Gastrocnemius medialis (tissue), 4 donors: ENCODE measurements around the gene MTA2. TPM values are rescaled to one million over a fixed set of nuclear protein-coding genes. Genes with fewer than 3 reads are reported as not detected.
"Not testable (repeated sequence)": the region's sequence is repeated elsewhere in the genome, so short reads cannot be mapped to it uniquely, and the experiment has no call there.

Source experiments
- ATAC-seq, 2 donors: fragments of 150-250 bp; one replicate each; pipeline ENCODE4 v1.9.1; 2016
- DNase-seq, 2 donors: peaks; one replicate each; pipeline ENCODE4 v3.0.0-alpha.2; 2019
- H3K27ac ChIP-seq, 4 donors: fragments of 200-600 bp; sonication (generic); 1 replicate in 1 of 4; 2 replicates in 3 of 4; pipeline ENCODE4 v1.5.1; 2016 to 2018; ENCODE audit warnings: mild to moderate bottlenecking in 2 of 4, moderate library complexity in 1 of 4
- H3K27me3 ChIP-seq, 3 donors: fragments of 200-600 bp; sonication (generic) in 2 of 3; 1 replicate in 1 of 3; 2 replicates in 2 of 3; pipeline versions ENCODE4 v1.5.1 to v1.6.0; 2016 to 2019; ENCODE audit warnings: mild to moderate bottlenecking in 1 of 3, moderate library complexity in 1 of 3
- H3K36me3 ChIP-seq, 2 donors: fragments of 200-600 bp; sonication (generic) in 1 of 2; one replicate each; pipeline ENCODE4 v1.5.1; 2017 to 2018
- H3K4me1 ChIP-seq, 2 donors: fragments of 200-600 bp; sonication (generic) in 1 of 2; one replicate each; pipeline ENCODE4 v1.5.1; 2016 to 2017; ENCODE audit warnings: mild to moderate bottlenecking in 2 of 2
- H3K4me3 ChIP-seq, 4 donors: fragments of 200-600 bp; sonication (generic) in 3 of 4; 1 replicate in 1 of 4; 2 replicates in 3 of 4; pipeline ENCODE4 v1.5.1; 2016 to 2019; ENCODE audit warnings: mild to moderate bottlenecking in 2 of 4
- H3K9me3 ChIP-seq, 3 donors: fragments of 200-600 bp; sonication (generic) in 2 of 3; 1 replicate in 1 of 3; 2 replicates in 2 of 3; pipeline ENCODE4 v1.5.1; 2016 to 2019
- POLR2A ChIP-seq, 2 donors: fragments of 450-650 bp; IDR thresholded peaks; one replicate each; pipeline ENCODE4 v1.6.1; 2017; ENCODE audit warnings: antibody characterized with exemption in 2 of 2, mild to moderate bottlenecking in 2 of 2, moderate library complexity in 2 of 2
- in situ Hi-C, 4 donors: fragments of 200-750 bp; cut with MboI; loops; one replicate each; pipeline versions ENCODE4 v1.15.0 to v1.8.0; 2017; ENCODE audit warnings: low sequenced_read_pairs in 4 of 4
- intact Hi-C: fragments of 100-400 bp; cut with DNase I; formaldehyde crosslinking; loops from one replicate; pipeline ENCODE4 v1.15.1; 2023; ENCODE audit warnings: low total_unique reads
- total RNA-seq, 4 donors: library from RNA; depleted of rRNA; stranded (reverse); fragments of >200 nt; gene quantifications; one replicate each; pipeline versions ENCODE4 v1.1.0 to v1.2.3, GENCODE V29; 2016
- TF ChIP-seq, protein P1 (sequence below), 5 experiments: fragments of 450-650 bp in 3 of 5; fragments of 200-600 bp in 2 of 5; sonication (generic) in 2 of 5; IDR thresholded peaks in 4 of 5; conservative IDR thresholded peaks in 1 of 5; 1 replicate in 4 of 5; 2 replicates in 1 of 5; pipeline ENCODE4 v1.5.1; 2016 to 2019; ENCODE audit warnings: antibody characterized with exemption in 5 of 5, mild to moderate bottlenecking in 3 of 5, moderate library complexity in 3 of 5

Gene MTA2
- total RNA-seq, 4 donors from 2014 or later = 28.0 to 47.1 (median 31.7) TPM

DNA sequence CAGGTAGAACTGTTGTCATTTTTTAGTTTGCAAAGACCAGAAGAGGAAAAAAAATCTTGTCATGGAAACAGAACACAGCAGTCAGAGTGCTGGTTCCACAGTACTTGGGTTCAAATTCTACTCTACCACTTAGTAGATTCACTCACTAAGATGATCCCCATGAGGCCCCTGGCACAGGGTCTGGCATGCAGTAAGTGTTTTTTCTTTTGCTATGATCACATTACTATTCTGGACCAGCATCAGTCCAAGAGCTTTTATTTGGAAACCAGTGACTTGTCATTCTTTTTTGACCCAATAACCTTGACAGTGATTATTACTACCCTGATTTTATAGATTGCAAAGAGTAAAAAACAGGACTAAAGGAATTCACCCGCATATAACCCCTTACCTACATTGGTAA lies 32.1 kb downstream of the MTA2 start:
- intact Hi-C loops (no loop called here), in situ Hi-C loops (loop anchor here in 2 of 4 donors (10.0 kb wide), 1 partner anchor 145 kb away; no protein-coding TSS in a partner anchor)
- ATAC-seq = peak; percentile 28 to 34
- Histone ChIP-seq H3K9me3 (no peaks in the 10 kb centered on the region), H3K36me3 (peaks cover 0 to 79% of the 10 kb centered on the region in 2 donors), H3K27me3 (no peaks in the 10 kb centered on the region), H3K27ac (peak overlapping the region; percentile 88 to 94 (median 93)), H3K4me1 (peaks cover 38 to 46% of the 10 kb centered on the region in 2 donors), H3K4me3 (no peak overlapping the region)
- no peak for TF ChIP-seq POLR2A (IDR thresholded peaks at IDR 0.05)
- TF ChIP-seq, protein P1, sequence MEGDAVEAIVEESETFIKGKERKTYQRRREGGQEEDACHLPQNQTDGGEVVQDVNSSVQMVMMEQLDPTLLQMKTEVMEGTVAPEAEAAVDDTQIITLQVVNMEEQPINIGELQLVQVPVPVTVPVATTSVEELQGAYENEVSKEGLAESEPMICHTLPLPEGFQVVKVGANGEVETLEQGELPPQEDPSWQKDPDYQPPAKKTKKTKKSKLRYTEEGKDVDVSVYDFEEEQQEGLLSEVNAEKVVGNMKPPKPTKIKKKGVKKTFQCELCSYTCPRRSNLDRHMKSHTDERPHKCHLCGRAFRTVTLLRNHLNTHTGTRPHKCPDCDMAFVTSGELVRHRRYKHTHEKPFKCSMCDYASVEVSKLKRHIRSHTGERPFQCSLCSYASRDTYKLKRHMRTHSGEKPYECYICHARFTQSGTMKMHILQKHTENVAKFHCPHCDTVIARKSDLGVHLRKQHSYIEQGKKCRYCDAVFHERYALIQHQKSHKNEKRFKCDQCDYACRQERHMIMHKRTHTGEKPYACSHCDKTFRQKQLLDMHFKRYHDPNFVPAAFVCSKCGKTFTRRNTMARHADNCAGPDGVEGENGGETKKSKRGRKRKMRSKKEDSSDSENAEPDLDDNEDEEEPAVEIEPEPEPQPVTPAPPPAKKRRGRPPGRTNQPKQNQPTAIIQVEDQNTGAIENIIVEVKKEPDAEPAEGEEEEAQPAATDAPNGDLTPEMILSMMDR (IDR thresholded peaks at IDR 0.05 in 4 of 5, conservative IDR thresholded peaks at IDR 0.05 in 1 of 5) = no peak
- DNase-seq = peak in 1 of 2 donors; percentile 67

DNA sequence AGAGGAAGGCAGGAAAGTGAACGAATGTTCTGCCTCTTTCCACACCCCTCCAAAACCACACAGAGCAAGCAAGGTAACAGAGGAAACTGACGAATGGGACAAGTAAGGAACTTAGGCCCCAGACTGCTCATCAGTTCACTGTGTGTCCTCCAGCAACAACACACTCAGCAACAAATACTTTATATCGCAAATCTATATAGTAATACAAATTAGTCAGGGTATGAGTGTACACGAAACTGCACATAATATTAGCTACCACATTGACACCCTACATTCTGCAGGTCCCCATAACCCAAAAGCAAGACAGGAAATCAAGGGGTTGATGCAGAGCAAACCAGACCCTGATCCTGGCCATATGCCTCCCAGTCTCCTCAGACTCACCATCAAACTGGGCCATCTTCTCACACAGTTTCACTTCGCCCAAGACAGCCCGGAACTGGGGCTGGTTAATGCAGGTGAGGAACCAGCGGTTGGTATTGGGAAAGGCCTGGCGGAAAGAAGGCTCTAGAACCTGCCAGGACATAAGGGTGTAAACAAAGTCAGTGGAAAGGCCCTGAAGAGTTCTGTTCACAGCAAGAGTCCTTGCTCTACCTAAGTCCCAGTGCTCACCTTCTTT lies 34.5 kb downstream of the MTA2 start:
- Histone ChIP-seq H3K9me3 (no peaks in the 10 kb centered on the region), H3K4me1 (peaks cover 32 to 42% of the 10 kb centered on the region in 2 donors), H3K4me3 (no peak overlapping the region), H3K36me3 (peaks cover 0 to 97% of the 10 kb centered on the region in 2 donors), H3K27me3 (no peaks in the 10 kb centered on the region), H3K27ac (peak overlapping the region; percentile 21 to 94 (median 75))
- intact Hi-C loops (no loop called here), in situ Hi-C loops (loop anchor here in 2 of 4 donors (10.0 kb wide), 1 partner anchor 142 kb away; no protein-coding TSS in a partner anchor)
- ATAC-seq (no peak), DNase-seq (no peak)
- TF ChIP-seq, protein P1 (IDR thresholded peaks at IDR 0.05 in 4 of 5, conservative IDR thresholded peaks at IDR 0.05 in 1 of 5) = no peak
- TF ChIP-seq POLR2A (IDR thresholded peaks at IDR 0.05) = no peak

DNA sequence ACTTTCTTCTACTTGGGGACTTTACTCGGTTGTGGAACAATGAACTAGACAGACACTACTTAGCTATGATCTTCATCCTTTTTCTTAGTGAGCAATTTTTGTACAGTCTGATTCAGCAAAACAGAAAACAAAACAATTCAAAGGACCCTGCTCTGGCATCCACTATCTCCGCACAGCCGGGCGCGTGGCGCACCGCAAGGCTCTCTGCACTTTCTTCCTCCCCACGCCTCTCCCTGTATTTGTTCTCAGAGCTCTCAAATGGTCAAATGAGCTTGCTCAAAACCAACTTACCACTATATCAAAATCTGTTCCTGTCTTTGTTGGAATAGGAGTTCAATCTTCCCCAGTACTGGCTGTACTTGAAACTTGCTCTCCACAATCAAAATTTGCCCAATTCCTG lies 35.4 kb downstream of the MTA2 start:
- in situ Hi-C loops (loop anchor here in 2 of 4 donors (10.0 kb wide), 1 partner anchor 141 kb away; no protein-coding TSS in a partner anchor), intact Hi-C loops (no loop called here)
- H3K4me3 ChIP-seq = no peak overlapping the region
- ATAC-seq (no peak), DNase-seq (no peak)
- H3K27me3 ChIP-seq = no peaks in the 10 kb centered on the region
- H3K4me1 ChIP-seq = peaks cover 27 to 38% of the 10 kb centered on the region in 2 donors
- H3K36me3 ChIP-seq = peaks cover 0 to 92% of the 10 kb centered on the region in 2 donors
- H3K27ac ChIP-seq = peak overlapping the region in 2 of 4 donors; percentile 46 to 94
- no peaks in the 10 kb centered on the region for H3K9me3 ChIP-seq
- TF ChIP-seq, protein P1 (IDR thresholded peaks at IDR 0.05 in 4 of 5, conservative IDR thresholded peaks at IDR 0.05 in 1 of 5) = no peak
- no peak for TF ChIP-seq POLR2A (IDR thresholded peaks at IDR 0.05)

DNA sequence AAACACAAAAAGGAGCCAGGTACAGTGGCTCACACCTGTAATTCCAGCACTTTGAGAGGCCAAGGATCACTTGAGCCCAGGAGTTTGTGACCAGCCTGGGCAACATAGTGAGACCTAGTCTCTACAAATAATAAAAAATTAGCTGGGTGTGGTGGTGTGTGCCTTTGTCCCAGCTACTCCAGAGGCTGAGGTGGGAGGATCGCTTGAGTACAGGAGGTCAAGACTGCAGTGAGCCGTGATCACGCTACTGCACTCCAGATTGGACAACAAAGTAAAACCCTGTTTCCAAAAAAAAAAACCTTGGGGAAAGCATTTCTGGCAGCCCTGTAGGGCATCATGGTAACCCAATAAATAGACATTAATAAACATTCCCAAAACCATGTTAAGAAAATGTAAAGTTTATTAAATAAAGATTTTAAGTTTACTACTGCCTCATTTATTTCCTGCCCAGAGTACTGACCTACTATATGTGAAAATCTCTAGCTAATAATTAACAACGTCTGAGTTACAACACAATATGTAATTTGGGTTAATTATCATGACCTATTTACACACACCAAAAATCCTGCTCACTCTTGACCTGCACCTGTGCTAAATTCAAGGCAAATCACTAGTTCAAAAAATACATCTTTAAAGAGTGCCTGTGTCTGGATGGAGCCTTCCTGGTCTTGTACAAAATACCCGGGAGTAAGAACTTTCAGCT lies 36.4 kb downstream of the MTA2 start:
- no peak for DNase-seq
- H3K36me3 ChIP-seq = peaks cover 0 to 82% of the 10 kb centered on the region in 2 donors
- in situ Hi-C loops = loop anchor here in 2 of 4 donors (10.0 kb wide), 1 partner anchor 140 kb away; no protein-coding TSS in a partner anchor
- no peak overlapping the region for H3K4me3 ChIP-seq
- peak overlapping the region in 3 of 4 donors; percentile 19 to 94 (median 34) for H3K27ac ChIP-seq
- H3K4me1 ChIP-seq = peaks cover 32 to 37% of the 10 kb centered on the region in 2 donors
- no peak for ATAC-seq
- TF ChIP-seq, protein P1 (IDR thresholded peaks at IDR 0.05 in 4 of 5, conservative IDR thresholded peaks at IDR 0.05 in 1 of 5) = no peak
- no peak for TF ChIP-seq POLR2A (IDR thresholded peaks at IDR 0.05)
- no peaks in the 10 kb centered on the region for H3K27me3 ChIP-seq
- intact Hi-C loops = no loop called here
- H3K9me3 ChIP-seq = no peaks in the 10 kb centered on the region

DNA sequence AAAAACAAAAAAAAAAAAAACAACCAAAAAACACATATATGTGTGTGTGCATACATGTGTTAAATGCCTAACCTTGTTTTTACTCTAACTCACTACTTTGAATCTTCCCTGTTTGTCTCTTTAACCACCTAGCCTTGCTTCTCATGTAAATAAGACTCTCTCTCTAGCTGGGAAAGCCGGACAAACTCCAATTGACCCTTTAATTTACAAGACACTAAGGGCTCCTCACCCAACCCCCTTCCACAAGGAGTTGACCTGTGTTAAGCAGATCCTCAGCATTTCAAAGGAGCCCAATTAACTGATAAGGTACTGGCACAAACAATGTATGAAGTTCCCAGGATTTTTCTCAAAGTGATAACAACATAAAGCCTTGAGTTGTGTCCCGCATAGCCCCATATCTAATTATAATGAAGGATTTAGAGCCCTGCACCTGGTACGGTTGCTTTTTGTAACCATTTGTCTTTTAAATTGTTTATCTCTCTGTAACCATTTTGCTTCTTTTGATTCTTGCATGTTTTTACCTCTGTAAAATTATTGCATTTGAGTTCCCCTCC lies 39.9 kb downstream of the MTA2 start:
- Histone ChIP-seq H3K27ac (peak overlapping the region; percentile 97 to 100 (median 100)), H3K36me3 (peaks cover 0 to 70% of the 10 kb centered on the region in 2 donors), H3K4me1 (peaks cover 42 to 44% of the 10 kb centered on the region in 2 donors)
- intact Hi-C loops (loop anchor here (2.0 to 5.0 kb wide), 2 partner anchors 41 to 167 kb away; partner anchors contain the start of gene MTA2), in situ Hi-C loops (loop anchor here in 2 of 4 donors (5.0 to 10.0 kb wide), 2 partner anchors 64 to 137 kb away; no protein-coding TSS in a partner anchor)
- H3K9me3 ChIP-seq, DNase-seq, H3K4me3 ChIP-seq, ATAC-seq, H3K27me3 ChIP-seq: not testable (repeated sequence)
